ENCODE data around the gene CCL21. TPM values are rescaled to one million over a fixed set of nuclear protein-coding genes. Genes with fewer than 3 reads are reported as not detected.

CCL21 gene
- total and polyA plus RNA-seq, 2 of the 8 experiments (the other 6 are each of a cell fraction or from before 2014, with no cell fraction given): not detected

DNA sequence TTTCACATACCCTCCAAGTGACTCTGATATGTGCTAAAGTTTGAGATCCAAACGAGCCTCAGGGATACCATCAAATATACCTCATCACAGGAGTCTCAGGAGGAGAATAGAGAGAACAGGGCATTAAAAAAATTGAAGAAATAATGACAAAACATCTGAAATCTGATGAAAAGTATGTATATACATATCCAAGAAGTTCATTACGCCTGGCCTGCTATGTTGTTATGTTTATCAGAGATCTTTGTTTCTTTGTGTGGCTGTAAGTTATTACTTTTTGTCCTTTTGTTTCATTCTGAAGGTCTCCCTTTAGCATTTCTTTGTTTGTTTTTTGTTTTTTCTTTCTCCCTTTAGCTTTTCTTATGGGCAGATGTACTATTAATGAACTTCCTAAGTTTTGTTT, 16.4 kb downstream of the CCL21 start:
- H2BK120ac ChIP-seq (replicated peaks; ENCODE audit: low read depth, low read length): no peak overlapping the region
- no peak overlapping the region for H2BK15ac ChIP-seq (ENCODE audit: low read length)
- no peak overlapping the region for H3K27ac ChIP-seq (ENCODE audit: low read depth, low read length)
- no peak overlapping the region for H3K4ac ChIP-seq (replicated peaks; ENCODE audit: insufficient read length, low read depth, low read length)
- no peak for FAIRE-seq
- H3K4me1 ChIP-seq (replicated peaks in 1 of 4; ENCODE audit: control insufficient read depth in 3 of 4, insufficient read depth in 4 of 4, low read length in 3 of 4): no peaks in the 10 kb centered on the region; a peak in 1 of 7 replicates
- ChIA-PET CTCF (ENCODE audit: partially characterized antibody) (interaction anchor here (1.3 to 12.6 kb wide), 3 partner anchors 8 to 18 kb away, joined by 5 to 147 read pairs (median 9); no protein-coding TSS in a partner anchor), POLR2A (ENCODE audit: partially characterized antibody) (no interaction called here)
- 81% methylated on average over 2 of the region's 2 CpGs; no CpG with 5 or more reads in 1 of the 2 experiments for WGBS, 2 experiments (ENCODE audit: extremely low coverage in 1 of 2, insufficient coverage in 1 of 2, insufficient read length in 1 of 2, insufficient replicate concordance in 2 of 2, low coverage in 1 of 2, low lambda C conversion rate in 2 of 2, missing lambda C conversion rate in 1 of 2)
- H3K18ac ChIP-seq (ENCODE audit: extremely low read depth, low read length): no peak overlapping the region
- 0 out of 7 replicates have a peak, but pooled peaks cover 0 to under 1% (median 0%) of the 10 kb centered on the region in 4 experiments for H3K27me3 ChIP-seq (replicated peaks in 1 of 4; ENCODE audit: control insufficient read depth in 3 of 4, extremely low read depth in 1 of 4, insufficient read depth in 3 of 4, low read length in 3 of 4)
- H4K20me1 ChIP-seq (replicated peaks in 1 of 2; ENCODE audit: control insufficient read depth in 1 of 2, insufficient read depth in 2 of 2, low read length in 2 of 2): no peaks in the 10 kb centered on the region
- no peak for DNase-seq (ENCODE audit: low read depth in 1 of 2, low spot score in 2 of 2)
- no peak overlapping the region for H3K56ac ChIP-seq (replicated peaks; ENCODE audit: insufficient read length, low read depth, low read length)
- no peak overlapping the region for H4K5ac ChIP-seq (ENCODE audit: insufficient read length, low read depth, low read length)
- no peak overlapping the region for H2AFZ ChIP-seq (ENCODE audit: low read length)
- H3K23me2 ChIP-seq (ENCODE audit: low read depth, low read length): no peaks in the 10 kb centered on the region; the same call in 1 of the 2 replicates
- H2BK20ac ChIP-seq (ENCODE audit: low read length): no peak overlapping the region
- H3K36me3 ChIP-seq (ENCODE audit: control insufficient read depth in 2 of 4, insufficient read depth in 4 of 4, low read length in 3 of 4): no peaks in the 10 kb centered on the region
- H3K23ac ChIP-seq (ENCODE audit: insufficient read length): no peak overlapping the region
- H3K14ac ChIP-seq (ENCODE audit: insufficient read length): no peak overlapping the region
- H4K8ac ChIP-seq (ENCODE audit: extremely low read depth, insufficient read depth, low read length): no peak overlapping the region
- H3K79me2 ChIP-seq (ENCODE audit: control insufficient read depth in 1 of 2, insufficient read depth in 2 of 2, low read length in 2 of 2): no peaks in the 10 kb centered on the region
- no peaks in the 10 kb centered on the region for H3K9me3 ChIP-seq (ENCODE audit: insufficient read depth in 2 of 2, low read depth in 1 of 2, low read length in 1 of 2)
- no peak overlapping the region for H3K4me3 ChIP-seq (ENCODE audit: extremely low read depth in 1 of 4, insufficient read depth in 2 of 4, low read depth in 3 of 4, low read length in 4 of 4)
- no peak overlapping the region for H2BK12ac ChIP-seq (ENCODE audit: low read depth, low read length)
- no peak overlapping the region for H2AK5ac ChIP-seq (ENCODE audit: low read depth, low read length)
- H3K4me2 ChIP-seq (ENCODE audit: insufficient read depth in 1 of 2, low read depth in 2 of 2, low read length in 2 of 2): no peak overlapping the region
- no peak overlapping the region for H3K9ac ChIP-seq (replicated peaks in 1 of 4; ENCODE audit: extremely low read depth in 1 of 4, low read depth in 3 of 4, low read length in 3 of 4)
- no peak overlapping the region for H2BK5ac ChIP-seq (ENCODE audit: low read depth, low read length)
- no peaks in the 10 kb centered on the region for H3K79me1 ChIP-seq (ENCODE audit: low read depth, low read length)
- no peak overlapping the region for H4K91ac ChIP-seq (replicated peaks; ENCODE audit: insufficient read length, low read length)
- TF ChIP-seq KDM5A (IDR thresholded peaks at IDR 0.05; ENCODE audit: low read length): no peak
- no peak for TF ChIP-seq CTBP2 (IDR thresholded peaks at IDR 0.05; ENCODE audit: borderline replicate concordance, insufficient read depth, insufficient read length, low read length)
- TF ChIP-seq HDAC2 (IDR thresholded peaks at IDR 0.05; ENCODE audit: borderline replicate concordance in 1 of 2, low read depth in 2 of 2, low read length in 2 of 2): no peak
- no peak for TF ChIP-seq SP2 (IDR thresholded peaks at IDR 0.05; ENCODE audit: low read length)
- no peak for TF ChIP-seq PHF8 (conservative IDR thresholded peaks at IDR 0.05; ENCODE audit: low read depth, low read length)
- TF ChIP-seq GTF2F1 (IDR thresholded peaks at IDR 0.05; ENCODE audit: borderline replicate concordance, low read depth, low read length): no peak
- TF ChIP-seq, protein P1, sequence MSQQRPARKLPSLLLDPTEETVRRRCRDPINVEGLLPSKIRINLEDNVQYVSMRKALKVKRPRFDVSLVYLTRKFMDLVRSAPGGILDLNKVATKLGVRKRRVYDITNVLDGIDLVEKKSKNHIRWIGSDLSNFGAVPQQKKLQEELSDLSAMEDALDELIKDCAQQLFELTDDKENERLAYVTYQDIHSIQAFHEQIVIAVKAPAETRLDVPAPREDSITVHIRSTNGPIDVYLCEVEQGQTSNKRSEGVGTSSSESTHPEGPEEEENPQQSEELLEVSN (IDR thresholded peaks at IDR 0.05): no peak
- no peak for TF ChIP-seq SIX5 (IDR thresholded peaks at IDR 0.05; ENCODE audit: low read depth, low read length)
- TF ChIP-seq, protein P2, sequence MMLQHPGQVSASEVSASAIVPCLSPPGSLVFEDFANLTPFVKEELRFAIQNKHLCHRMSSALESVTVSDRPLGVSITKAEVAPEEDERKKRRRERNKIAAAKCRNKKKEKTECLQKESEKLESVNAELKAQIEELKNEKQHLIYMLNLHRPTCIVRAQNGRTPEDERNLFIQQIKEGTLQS (IDR thresholded peaks at IDR 0.05; ENCODE audit: insufficient read depth, low read depth, low read length): no peak
- no peak for TF ChIP-seq RBBP5 (IDR thresholded peaks at IDR 0.05; ENCODE audit: borderline replicate concordance, low read depth, low read length)
- TF ChIP-seq CBX5 (IDR thresholded peaks at IDR 0.05; ENCODE audit: low read depth, low read length): no peak
- no peak for TF ChIP-seq POLR2A (IDR thresholded peaks at IDR 0.05; ENCODE audit: control extremely low read depth in 1 of 2, low read depth in 2 of 2, low read length in 2 of 2)
- no peak for TF ChIP-seq JUND (IDR thresholded peaks at IDR 0.05; ENCODE audit: low read length)

Measured in H1 (cell line).